Measurements from ENCODE around the gene ATAD1. TPM values are rescaled to one million over a fixed set of nuclear protein-coding genes. Genes with fewer than 3 reads are reported as not detected.
A peak's percentile ranks its signal among the peaks of the same experiment; 100 is the strongest.

The ATAD1 gene
- total and polyA plus RNA-seq, 2 of the 8 experiments (the other 6 are each of a cell fraction or from before 2014, with no cell fraction given): 8.9 to 35.3 TPM

- DNase-seq (ENCODE audit: low read depth in 1 of 2, low spot score in 2 of 2): no peak
- WGBS, 2 experiments (ENCODE audit: extremely low coverage in 1 of 2, insufficient coverage in 1 of 2, insufficient read length in 1 of 2, insufficient replicate concordance in 2 of 2, low coverage in 1 of 2, low lambda C conversion rate in 2 of 2, missing lambda C conversion rate in 1 of 2): 96% methylated on average over 4 of the region's 4 CpGs; no CpG with 5 or more reads in 1 of the 2 experiments
- no peak overlapping the region for H3K56ac ChIP-seq (replicated peaks; ENCODE audit: insufficient read length, low read depth, low read length)
- no peak overlapping the region for H2BK120ac ChIP-seq (replicated peaks; ENCODE audit: low read depth, low read length)
- no peak for TF ChIP-seq ATF3 (IDR thresholded peaks at IDR 0.05; ENCODE audit: insufficient read depth, low read depth, low read length)
- H3K4ac ChIP-seq (replicated peaks; ENCODE audit: insufficient read length, low read depth, low read length): no peak overlapping the region
- POLR2A ChIA-PET (ENCODE audit: partially characterized antibody): interaction anchor here (0.6 to 4.4 kb wide), 18 partner anchors 13 to 722 kb away, joined by 3 to 24 read pairs (median 4); partner anchors contain the start of genes ATAD1 and RNLS
- H2BK12ac ChIP-seq (ENCODE audit: low read depth, low read length): no peak overlapping the region
- H3K27me3 ChIP-seq (replicated peaks in 1 of 4; ENCODE audit: control insufficient read depth in 3 of 4, extremely low read depth in 1 of 4, insufficient read depth in 3 of 4, low read length in 3 of 4): no peaks in the 10 kb centered on the region
- H3K27ac ChIP-seq (ENCODE audit: low read depth, low read length): no peak overlapping the region
- no peak overlapping the region for H3K18ac ChIP-seq (ENCODE audit: extremely low read depth, low read length)
- H3K14ac ChIP-seq (ENCODE audit: insufficient read length): no peak overlapping the region
- no peak overlapping the region; the same call in 1 of the 2 replicates for H2AFZ ChIP-seq (ENCODE audit: low read length)
- H3K79me1 ChIP-seq (ENCODE audit: low read depth, low read length): no peaks in the 10 kb centered on the region
- H3K23ac ChIP-seq (ENCODE audit: insufficient read length): no peak overlapping the region
- H4K8ac ChIP-seq (ENCODE audit: extremely low read depth, insufficient read depth, low read length): no peak overlapping the region
- H3K4me2 ChIP-seq (ENCODE audit: insufficient read depth in 1 of 2, low read depth in 2 of 2, low read length in 2 of 2): peak overlapping the region; percentile 78 to 98; a peak in 3 of 4 replicates
- H2BK15ac ChIP-seq (ENCODE audit: low read length): no peak overlapping the region
- H3K36me3 ChIP-seq (ENCODE audit: control insufficient read depth in 2 of 4, insufficient read depth in 4 of 4, low read length in 3 of 4): no peaks in the 10 kb centered on the region
- H3K23me2 ChIP-seq (ENCODE audit: low read depth, low read length): peaks cover 24% of the 10 kb centered on the region
- no peak overlapping the region for H4K5ac ChIP-seq (ENCODE audit: insufficient read length, low read depth, low read length)
- peaks cover 0 to 3% (median 1%) of the 10 kb centered on the region in 4 experiments; a peak in 4 of 7 replicates for H3K4me1 ChIP-seq (replicated peaks in 1 of 4; ENCODE audit: control insufficient read depth in 3 of 4, insufficient read depth in 4 of 4, low read length in 3 of 4)
- H2BK20ac ChIP-seq (ENCODE audit: low read length): no peak overlapping the region
- H4K91ac ChIP-seq (replicated peaks; ENCODE audit: insufficient read length, low read length): no peak overlapping the region
- 0 out of 7 replicates have a peak overlapping the region, but pooled peaks of 1 of the 4 experiments have one; percentile 71 for H3K9ac ChIP-seq (replicated peaks in 1 of 4; ENCODE audit: extremely low read depth in 1 of 4, low read depth in 3 of 4, low read length in 3 of 4)
- H3K4me3 ChIP-seq (ENCODE audit: extremely low read depth in 1 of 4, insufficient read depth in 2 of 4, low read depth in 3 of 4, low read length in 4 of 4): peak overlapping the region; percentile 83 to 96 (median 90); a peak in 6 of 8 replicates
- H3K9me3 ChIP-seq (ENCODE audit: insufficient read depth in 2 of 2, low read depth in 1 of 2, low read length in 1 of 2): no peaks in the 10 kb centered on the region
- peaks cover 10 to 11% of the 10 kb centered on the region in 2 experiments for H4K20me1 ChIP-seq (replicated peaks in 1 of 2; ENCODE audit: control insufficient read depth in 1 of 2, insufficient read depth in 2 of 2, low read length in 2 of 2)
- no peak overlapping the region for H2BK5ac ChIP-seq (ENCODE audit: low read depth, low read length)
- no peak overlapping the region for H2AK5ac ChIP-seq (ENCODE audit: low read depth, low read length)
- H3K79me2 ChIP-seq (ENCODE audit: control insufficient read depth in 1 of 2, insufficient read depth in 2 of 2, low read length in 2 of 2): peaks cover 18% of the 10 kb centered on the region in 2 experiments
- CTCF ChIA-PET (ENCODE audit: partially characterized antibody): interaction anchor here (0.5 to 3.8 kb wide), 8 partner anchors 10 to 692 kb away, joined by 3 to 19 read pairs (median 4); no protein-coding TSS in a partner anchor
- no peak for FAIRE-seq
These were observed 42.9 kb upstream of the ATAD1 start for GRCh38 chr10:87860816-87861403.

All from H1 (cell line).